ENCODE measurements around the gene PDIK1L.
A peak's percentile ranks its signal among the peaks of the same experiment; 100 is the strongest.

PDIK1L gene

DNA sequence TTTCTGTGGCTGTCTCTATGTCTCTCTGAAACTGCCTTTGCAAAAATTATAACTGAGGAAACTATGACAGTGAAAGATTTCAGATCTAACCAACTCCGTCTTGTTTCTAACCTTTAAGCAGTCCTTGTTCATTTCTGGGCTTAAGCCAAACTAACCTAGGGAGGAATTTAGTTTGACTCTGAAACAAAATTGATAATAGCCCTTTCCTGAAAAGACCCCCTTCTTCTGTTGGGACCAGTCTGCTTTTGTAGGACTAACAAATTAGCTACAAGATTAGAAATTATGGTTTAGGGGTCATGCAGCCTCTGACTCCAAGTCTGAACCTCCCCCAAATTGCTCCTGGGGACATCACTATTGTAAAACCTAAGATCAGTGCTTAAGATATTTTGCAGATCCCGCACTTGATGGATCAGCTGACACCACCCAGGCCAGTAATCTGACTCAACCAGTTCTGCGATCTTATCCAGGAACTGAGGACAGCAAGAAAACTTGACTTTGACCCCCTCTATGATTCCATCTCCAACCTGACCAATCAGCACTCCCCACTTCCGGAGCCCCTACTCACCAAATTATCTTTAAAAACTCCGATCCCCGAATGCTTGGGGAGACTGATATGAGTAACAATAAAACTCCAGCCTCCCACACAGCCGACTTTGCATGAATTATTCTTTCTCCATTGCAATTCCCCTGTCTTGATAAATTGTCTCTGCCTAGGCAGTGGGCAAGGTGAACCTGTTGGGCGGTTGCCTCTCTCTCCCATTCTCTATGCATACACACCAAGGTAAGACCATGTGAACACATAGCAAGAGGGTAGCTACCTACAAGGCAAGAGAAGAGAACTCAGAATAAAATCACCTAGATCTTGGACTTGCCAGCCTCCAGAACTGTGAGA is 33.1 kb upstream of the PDIK1L start:
- H3K27ac Mint-ChIP-seq = no peak overlapping the region
- H3K4me3 Mint-ChIP-seq = no peak overlapping the region
- H3K9me3 Mint-ChIP-seq = no peaks in the 10 kb centered on the region
- no peaks in the 10 kb centered on the region for H3K36me3 Mint-ChIP-seq (ENCODE audit: low read depth)
- peaks cover 14% of the 10 kb centered on the region for H3K4me1 Mint-ChIP-seq
- no peak for DNase-seq
- peaks cover 21% of the 10 kb centered on the region for H3K27me3 Mint-ChIP-seq (ENCODE audit: low read depth, poor library complexity)
- TF ChIP-seq, protein P1, sequence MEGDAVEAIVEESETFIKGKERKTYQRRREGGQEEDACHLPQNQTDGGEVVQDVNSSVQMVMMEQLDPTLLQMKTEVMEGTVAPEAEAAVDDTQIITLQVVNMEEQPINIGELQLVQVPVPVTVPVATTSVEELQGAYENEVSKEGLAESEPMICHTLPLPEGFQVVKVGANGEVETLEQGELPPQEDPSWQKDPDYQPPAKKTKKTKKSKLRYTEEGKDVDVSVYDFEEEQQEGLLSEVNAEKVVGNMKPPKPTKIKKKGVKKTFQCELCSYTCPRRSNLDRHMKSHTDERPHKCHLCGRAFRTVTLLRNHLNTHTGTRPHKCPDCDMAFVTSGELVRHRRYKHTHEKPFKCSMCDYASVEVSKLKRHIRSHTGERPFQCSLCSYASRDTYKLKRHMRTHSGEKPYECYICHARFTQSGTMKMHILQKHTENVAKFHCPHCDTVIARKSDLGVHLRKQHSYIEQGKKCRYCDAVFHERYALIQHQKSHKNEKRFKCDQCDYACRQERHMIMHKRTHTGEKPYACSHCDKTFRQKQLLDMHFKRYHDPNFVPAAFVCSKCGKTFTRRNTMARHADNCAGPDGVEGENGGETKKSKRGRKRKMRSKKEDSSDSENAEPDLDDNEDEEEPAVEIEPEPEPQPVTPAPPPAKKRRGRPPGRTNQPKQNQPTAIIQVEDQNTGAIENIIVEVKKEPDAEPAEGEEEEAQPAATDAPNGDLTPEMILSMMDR (IDR thresholded peaks at IDR 0.05) = no peak

DNA sequence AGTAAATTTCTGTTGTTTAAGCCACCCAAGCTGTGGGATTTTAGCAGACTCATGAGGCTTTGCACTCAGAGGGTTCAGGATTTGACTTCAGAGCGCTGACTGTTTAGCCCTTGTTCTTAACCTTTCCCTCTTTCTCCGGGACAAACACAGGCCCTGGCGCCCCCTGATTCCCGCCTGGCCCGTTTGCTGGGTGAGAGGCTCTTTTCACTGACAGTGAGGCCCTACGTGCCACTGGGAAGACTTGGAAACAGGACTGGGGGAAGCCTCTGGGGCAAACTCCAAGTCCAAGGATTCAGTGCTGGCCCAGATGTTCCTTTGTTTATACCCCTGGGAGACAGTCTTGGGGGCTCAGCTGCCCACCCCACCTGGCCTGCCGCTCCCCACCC is 32.5 kb upstream of the PDIK1L start:
- Mint-ChIP-seq H3K36me3 (ENCODE audit: low read depth) (no peaks in the 10 kb centered on the region), H3K27me3 (ENCODE audit: low read depth, poor library complexity) (peaks cover 21% of the 10 kb centered on the region), H3K4me1 (peaks cover 14% of the 10 kb centered on the region), H3K27ac (peak overlapping the region; percentile 6), H3K9me3 (no peaks in the 10 kb centered on the region), H3K4me3 (no peak overlapping the region)
- TF ChIP-seq, protein P1 (IDR thresholded peaks at IDR 0.05) = no peak
- DNase-seq = no peak

DNA sequence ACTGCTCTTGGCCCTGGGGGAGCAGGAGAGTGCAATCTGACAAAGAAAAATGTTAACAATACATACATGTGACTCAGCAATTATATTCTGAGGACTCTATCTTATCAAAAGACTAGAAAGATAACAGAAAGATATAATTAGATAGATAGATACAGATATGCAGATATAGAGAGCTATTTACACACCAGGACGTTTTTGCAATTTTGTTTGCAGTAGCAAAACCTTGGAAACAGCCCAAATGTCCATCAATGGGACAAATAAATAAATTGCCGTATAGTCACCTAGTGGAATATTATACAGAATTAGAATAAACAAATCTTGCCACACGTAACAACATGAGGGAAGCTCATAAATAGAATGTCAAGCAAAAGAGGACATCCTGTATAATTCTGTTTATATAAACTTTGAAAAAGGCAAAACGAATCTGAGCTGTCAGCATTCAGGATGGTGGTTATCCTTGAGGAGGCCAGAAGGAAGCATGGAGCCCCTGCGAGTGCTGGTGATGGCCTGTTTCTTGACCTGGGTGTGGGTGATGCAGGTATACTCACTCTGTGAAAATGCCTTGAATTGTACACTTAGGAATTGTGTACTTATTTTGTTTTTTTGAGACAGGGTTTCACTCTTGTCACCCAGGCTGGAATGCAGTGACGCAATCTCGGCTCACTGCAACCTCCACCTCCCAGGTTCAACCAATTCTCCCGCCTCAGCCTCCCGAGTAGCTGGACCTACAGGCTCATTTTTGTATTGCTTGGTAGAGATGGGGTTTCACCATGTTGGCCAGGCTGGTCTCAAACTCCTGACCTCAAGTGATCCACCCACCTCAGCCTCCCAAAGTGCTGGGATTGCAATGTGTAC is 31.4 kb upstream of the PDIK1L start:
- Mint-ChIP-seq H3K9me3 (no peaks in the 10 kb centered on the region), H3K36me3 (ENCODE audit: low read depth) (no peaks in the 10 kb centered on the region), H3K27ac (no peak overlapping the region), H3K27me3 (ENCODE audit: low read depth, poor library complexity) (peaks cover 30% of the 10 kb centered on the region), H3K4me1 (peaks cover 14% of the 10 kb centered on the region), H3K4me3 (no peak overlapping the region)
- no peak for DNase-seq
- TF ChIP-seq, protein P1 (IDR thresholded peaks at IDR 0.05) = no peak

DNA sequence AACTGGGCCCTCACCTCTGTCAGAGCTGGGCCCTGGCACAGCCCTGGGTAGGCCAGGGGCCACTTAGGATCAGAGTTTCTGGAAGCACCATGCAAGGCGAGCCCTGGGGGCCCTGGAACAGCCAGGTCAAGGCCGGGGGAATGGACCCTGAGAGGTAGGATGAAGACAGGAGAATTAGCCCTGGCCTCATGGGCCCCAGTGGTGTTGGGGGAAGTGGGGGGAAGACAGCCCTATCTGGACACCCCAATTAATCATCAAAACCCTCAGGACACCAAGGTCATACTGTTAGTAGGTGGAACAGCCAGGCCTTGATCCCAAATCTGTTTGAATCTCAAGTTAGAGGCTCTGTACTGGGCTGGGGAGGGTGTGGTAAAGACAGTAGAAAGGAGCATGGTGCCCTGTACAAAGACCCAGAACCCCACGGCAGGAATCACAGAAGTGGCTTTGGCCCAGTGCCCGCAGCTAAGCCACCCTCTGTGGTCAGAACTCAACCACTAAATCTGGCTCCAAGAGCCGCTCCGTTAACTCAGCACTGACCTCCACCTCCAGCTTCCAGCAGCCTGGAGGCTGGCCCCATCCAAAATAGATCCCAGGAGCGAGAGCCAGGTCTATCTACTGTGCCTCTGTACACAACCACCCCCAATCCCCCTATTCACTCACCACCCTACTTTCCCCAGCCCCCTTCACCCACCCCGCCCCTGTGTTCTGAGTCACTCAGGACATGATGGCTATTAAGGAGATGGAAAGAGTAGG is 30.2 kb upstream of the PDIK1L start:
- TF ChIP-seq, protein P1 (IDR thresholded peaks at IDR 0.05) = no peak
- H3K9me3 Mint-ChIP-seq = no peaks in the 10 kb centered on the region
- no peaks in the 10 kb centered on the region for H3K36me3 Mint-ChIP-seq (ENCODE audit: low read depth)
- DNase-seq = no peak
- H3K4me3 Mint-ChIP-seq = no peak overlapping the region
- H3K27ac Mint-ChIP-seq = peak overlapping the region; percentile 54
- peaks cover 14% of the 10 kb centered on the region for H3K4me1 Mint-ChIP-seq
- peaks cover 42% of the 10 kb centered on the region for H3K27me3 Mint-ChIP-seq (ENCODE audit: low read depth, poor library complexity)

DNA sequence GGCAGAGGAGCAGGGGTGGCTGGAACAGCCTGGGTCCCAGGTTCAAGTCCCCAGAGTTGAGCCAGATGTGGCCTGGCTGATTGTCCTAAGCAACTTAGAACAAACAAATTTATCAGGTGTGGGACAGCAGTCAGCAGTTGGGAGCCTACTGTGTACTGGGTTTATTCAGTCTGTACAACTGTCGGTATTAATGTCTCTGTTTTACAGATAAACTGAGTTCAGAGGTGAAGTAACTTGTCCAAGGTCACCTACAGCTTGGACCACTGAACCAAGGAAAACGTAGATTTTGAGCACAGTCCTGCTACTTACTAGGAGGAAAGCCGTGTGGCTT is 29.6 kb upstream of the PDIK1L start:
- no peaks in the 10 kb centered on the region for H3K9me3 Mint-ChIP-seq
- no peaks in the 10 kb centered on the region for H3K36me3 Mint-ChIP-seq (ENCODE audit: low read depth)
- H3K4me1 Mint-ChIP-seq = peaks cover 14% of the 10 kb centered on the region
- no peak overlapping the region for H3K27ac Mint-ChIP-seq
- TF ChIP-seq, protein P1 (IDR thresholded peaks at IDR 0.05) = no peak
- H3K4me3 Mint-ChIP-seq = no peak overlapping the region
- peaks cover 43% of the 10 kb centered on the region for H3K27me3 Mint-ChIP-seq (ENCODE audit: low read depth, poor library complexity)
- no peak for DNase-seq

Data from nephron progenitor cell (in vitro differentiated cells).